Neural progenitor cell (in vitro differentiated cells): ENCODE measurements around the gene STRIP2.

Experiments used
- CTCF ChIP-seq: fragments of 200-600 bp; sonication (generic); IDR thresholded peaks from 2 replicates; pipeline ENCODE4 v1.5.1; 2017; ENCODE audit warnings: antibody characterized with exemption, mild to moderate bottlenecking
- EZH2 ChIP-seq: fragments of 200-600 bp; sonication (generic); IDR thresholded peaks from 2 replicates; pipeline ENCODE4 v1.6.1; 2017; ENCODE audit warnings: antibody characterized with exemption, mild to moderate bottlenecking, moderate library complexity
- EZH2phosphoT487 ChIP-seq: fragments of 200-600 bp; sonication (generic); IDR thresholded peaks from 2 replicates; pipeline ENCODE4 v1.6.1; 2017; ENCODE audit warnings: antibody characterized with exemption

GRCh38 chr7:129496653-129497052, 62.4 kb downstream of the STRIP2 start:
- TF ChIP-seq CTCF: no peak
- TF ChIP-seq EZH2: no peak
- no peak for TF ChIP-seq EZH2phosphoT487
